GM21423 (cell line): ENCODE measurements around the gene DIPK1B.

Experiments used
- ATAC-seq: cut with Tn5 transposase; IDR thresholded peaks from one replicate; pipeline ENCODE4 v1.9.1; 2021; ENCODE audit warnings: mild to moderate bottlenecking, moderate library complexity; ENCODE audit not compliant: unreplicated experiment

Gene DIPK1B

GRCh38 chr9:136733611-136734010, 21.2 kb downstream of the DIPK1B start:
- ATAC-seq = no peak

GRCh38 chr9:136734837-136735496, 22.6 kb downstream of the DIPK1B start:
- ATAC-seq = no peak

DNA sequence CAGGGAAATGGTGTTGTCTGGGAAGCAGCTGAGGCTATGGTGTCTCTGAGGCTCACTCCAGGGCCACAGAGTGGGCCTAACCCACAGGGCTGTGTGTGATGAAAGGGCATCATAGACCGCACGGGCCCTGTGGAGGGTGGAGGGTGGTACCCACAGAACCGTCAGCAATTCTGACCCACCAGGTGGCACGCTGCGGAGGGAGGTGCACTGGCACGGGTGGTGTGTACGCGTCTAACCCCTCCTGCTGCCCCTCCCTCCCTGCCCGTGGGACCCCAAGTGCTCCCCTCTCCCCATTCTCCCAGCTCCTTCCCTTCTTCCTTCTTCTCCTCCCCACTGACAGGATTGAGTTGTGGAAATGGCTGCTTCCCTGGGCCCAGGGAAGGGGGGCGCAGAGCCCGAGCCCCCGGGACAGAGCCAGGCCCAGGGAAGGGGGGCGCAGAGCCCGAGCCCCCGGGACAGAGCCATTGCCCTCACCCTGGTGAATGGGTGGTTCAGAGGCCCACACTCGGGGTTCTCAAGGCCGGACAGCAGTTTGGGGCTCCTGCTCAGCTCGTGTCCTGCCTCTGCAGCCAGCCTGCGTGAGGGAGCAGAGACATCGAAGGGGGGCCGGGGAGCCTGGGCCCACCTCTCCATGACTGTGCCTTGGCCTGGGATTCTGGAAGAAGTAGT, 23.6 kb downstream of the DIPK1B start:
- ATAC-seq = no peak

GRCh38 chr9:136738960-136739359, 26.6 kb downstream of the DIPK1B start:
- no peak for ATAC-seq

GRCh38 chr9:136739509-136739908, 27.1 kb downstream of the DIPK1B start:
- no peak for ATAC-seq

GRCh38 chr9:136740069-136740468, 27.7 kb downstream of the DIPK1B start:
- no peak for ATAC-seq

DNA sequence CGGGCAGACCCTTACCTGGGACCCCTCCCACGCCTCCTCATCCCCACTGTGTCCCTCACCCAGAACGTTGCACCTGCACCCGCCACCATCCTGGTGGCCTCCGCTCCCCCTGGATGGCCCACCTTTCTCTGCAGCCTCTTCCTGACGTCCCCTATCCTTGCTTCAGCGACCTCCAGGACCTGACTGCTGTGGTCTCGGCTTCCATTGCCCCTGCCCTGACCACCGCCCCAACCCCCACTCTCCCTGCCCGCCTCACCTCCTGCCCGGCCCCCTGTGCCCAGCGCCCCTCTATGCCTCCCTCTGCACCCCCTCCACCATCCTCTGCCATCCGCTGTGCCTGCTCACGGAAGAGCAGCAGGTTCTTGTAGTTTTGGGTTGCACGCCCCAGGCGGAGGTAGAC, 28.1 kb downstream of the DIPK1B start:
- no peak for ATAC-seq

DNA sequence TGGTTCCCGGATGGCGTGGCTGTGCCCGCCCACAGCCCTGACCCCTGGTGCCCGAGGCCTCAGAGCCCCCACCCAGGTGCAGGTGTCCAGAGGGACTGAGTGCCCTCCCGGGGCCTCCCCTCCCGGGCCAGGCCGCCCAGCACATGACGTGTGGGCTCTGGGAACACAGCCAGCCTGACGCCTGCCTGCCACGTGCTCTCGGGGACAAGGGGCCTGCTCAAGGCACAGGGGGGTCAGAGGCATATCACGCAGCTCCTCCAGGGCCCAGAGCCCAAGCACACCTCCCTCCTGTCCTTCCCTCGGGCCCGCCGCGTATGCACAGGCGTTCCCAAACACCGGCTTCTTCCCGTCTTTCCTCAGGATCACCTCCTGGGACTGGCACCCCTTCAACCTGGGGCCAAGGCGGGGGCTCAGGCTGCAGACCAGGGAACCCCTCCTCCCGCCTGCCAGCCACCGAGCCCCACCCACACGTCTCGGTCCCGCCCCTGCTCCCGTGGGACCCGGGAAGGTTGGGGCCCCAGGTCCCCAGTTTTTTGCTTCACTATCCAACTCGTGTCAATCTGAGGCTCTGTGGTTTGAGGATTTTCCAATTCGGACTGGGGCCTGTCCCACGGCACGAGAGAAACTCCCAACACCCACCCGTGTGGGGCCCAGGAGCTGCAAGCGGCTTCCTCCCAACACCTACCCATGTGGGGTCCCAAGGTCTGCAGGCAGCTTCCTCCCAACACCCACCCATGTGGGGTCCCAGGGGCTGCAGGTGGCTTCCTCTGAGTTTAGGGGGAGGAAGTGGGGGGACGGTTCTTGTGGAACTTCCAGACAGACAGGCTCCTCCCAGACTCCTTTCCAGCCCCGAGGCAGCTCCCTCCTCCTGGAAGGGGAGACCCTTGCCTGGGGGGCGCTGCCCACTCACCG, 28.9 kb downstream of the DIPK1B start:
- no peak for ATAC-seq

DNA sequence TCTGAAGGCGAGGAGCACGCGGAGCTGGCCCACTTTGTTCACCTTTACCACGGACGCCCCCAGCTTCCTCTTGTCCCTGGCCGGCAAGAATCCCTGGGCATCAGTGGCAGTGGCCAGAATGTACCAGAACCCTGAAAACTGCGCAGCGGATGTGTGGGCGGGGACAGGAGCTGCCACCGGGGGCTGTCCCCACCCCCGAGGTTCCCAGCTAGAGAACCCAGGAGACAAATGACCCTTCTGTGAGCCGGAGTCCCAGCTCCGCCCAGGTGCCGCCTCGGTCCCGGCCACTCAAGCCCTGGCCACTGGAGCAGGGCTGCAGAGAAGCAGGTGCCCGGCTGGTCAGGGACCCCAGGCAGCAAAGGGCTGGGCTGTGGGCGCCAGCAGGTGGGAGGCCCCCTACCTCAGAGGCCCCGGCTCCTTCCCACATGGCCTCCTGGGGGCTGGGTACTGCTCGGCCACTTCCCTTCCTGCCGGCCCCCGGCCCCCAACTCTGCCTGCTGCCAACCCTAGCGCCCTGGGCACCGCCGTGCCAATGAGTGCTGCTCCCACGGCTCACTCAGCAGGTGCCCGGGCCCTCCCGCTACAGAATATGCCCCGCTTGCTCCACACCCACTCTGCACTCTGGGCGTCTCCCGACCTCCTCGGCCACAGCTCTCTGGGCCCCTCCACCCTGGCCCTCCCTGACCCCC, 29.7 kb downstream of the DIPK1B start:
- no peak for ATAC-seq

GRCh38 chr9:136742591-136743391, 30.4 kb downstream of the DIPK1B start, which contains the start of gene LCN10:
Gene LCN10, minus strand, starts transcription at chr9:136742940. Its CDS starts 37 bp downstream, at chr9:136742903.
- ATAC-seq = no peak

- no peak for ATAC-seq
Measured at GRCh38 chr9:136743639-136744211, 31.4 kb downstream of the DIPK1B start.

DNA sequence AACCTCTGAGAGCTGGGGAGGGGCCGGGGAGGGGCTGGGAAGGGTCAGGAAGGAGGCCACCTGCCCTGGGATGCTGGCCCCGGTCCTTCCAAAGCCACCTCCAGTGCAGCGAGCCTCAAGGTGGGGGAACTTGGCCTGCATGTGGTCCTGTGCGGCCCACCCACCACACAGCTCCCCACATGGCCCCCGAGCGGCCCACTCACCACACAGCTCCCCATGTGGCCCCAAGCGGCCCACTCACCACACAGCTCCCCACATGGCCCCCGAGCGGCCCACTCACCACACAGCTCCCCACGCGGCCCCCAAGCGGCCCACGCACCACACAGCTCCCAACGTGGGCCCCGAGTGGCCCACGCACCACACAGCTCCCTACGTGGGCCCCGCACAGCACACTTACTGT, 32.4 kb downstream of the DIPK1B start:
- no peak for ATAC-seq

DNA sequence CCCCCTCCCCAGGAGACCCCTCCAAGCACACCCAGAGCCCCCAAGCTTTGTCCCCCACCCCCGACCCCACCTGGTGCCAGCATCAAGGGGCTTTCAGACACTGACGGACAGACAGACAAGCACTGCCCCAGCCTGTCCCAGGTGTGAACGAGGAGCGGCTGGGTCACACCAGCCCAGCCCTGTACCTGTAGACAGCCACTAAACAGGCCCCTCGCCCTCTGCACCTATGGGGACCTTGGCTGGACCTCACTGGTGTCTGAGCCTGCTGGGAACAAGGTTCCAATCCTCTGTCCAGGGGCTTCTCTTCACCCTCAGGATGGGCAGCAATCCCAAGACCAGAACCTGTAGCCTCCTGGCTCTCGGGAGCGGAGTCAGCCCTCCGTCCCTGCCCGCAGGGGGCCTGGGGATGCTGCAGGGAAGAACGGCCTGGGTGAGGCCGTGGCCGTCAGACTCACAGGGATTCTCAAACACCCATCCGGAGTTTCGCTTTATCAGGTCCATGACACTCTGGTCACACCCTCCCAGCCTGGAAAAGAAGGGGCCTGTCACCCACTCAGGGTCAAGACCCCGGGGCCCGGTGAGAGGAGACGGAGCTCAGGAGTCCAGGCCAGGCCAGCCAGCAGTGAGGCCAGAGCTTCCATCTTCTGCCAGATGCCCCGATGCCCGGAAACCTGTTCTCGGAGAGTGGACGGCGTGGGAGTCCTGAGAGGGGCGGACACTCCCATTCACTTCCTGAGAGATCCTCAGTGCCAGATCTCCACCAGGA, 33.2 kb downstream of the DIPK1B start:
- no peak for ATAC-seq

DNA sequence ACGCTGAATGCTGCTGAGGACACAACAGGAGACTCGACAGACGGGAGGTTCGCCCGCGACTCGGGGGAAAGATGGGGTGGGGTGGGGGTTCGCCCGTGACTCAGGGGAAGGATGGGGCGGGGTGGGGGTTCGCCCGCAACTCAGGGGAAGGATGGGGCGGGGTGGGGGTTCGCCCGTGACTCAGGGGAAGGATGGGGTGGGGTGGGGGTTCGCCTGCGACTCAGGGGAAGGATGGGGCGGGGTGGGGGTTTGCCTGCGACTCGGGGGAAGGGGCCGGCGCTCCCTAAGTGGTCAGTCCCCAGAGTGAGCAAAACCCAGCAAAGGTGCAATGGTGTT, 33.8 kb downstream of the DIPK1B start:
- no peak for ATAC-seq

GRCh38 chr9:136746621-136747020, 34.2 kb downstream of the DIPK1B start:
- ATAC-seq = no peak

GRCh38 chr9:136747161-136748060, 35.0 kb downstream of the DIPK1B start:
- no peak for ATAC-seq

DNA sequence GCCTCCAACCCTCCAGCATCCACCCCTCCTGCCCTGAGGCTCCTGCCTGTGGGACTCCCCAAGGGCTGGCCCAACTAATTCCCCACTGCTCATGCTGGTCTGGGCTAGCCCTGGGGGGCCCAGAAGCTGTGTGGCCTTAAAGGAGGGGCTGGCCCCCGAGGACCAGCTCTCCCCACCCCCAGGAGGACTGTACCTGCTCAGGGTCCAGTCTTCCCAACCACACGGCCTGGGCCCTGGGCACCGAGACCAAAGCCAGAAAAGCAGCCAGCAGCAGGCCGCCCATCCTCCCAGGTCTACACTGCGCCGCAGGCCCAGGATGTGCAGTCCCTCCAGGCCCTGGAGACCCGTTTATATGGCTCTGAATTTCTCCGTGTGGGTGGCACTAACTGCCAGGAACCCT, 35.8 kb downstream of the DIPK1B start, which contains the start of gene LCN6:
Gene LCN6 (minus strand): TSS at position 325 of the 400 bp plus-strand sequence. CDS start 42 bp downstream, at position 283.
- no peak for ATAC-seq
